ENCODE measurements around the gene FRYL.
"Not testable (repeated sequence)": the region's sequence is repeated elsewhere in the genome, so short reads cannot be mapped to it uniquely, and the experiment has no call there.

The FRYL gene

DNA sequence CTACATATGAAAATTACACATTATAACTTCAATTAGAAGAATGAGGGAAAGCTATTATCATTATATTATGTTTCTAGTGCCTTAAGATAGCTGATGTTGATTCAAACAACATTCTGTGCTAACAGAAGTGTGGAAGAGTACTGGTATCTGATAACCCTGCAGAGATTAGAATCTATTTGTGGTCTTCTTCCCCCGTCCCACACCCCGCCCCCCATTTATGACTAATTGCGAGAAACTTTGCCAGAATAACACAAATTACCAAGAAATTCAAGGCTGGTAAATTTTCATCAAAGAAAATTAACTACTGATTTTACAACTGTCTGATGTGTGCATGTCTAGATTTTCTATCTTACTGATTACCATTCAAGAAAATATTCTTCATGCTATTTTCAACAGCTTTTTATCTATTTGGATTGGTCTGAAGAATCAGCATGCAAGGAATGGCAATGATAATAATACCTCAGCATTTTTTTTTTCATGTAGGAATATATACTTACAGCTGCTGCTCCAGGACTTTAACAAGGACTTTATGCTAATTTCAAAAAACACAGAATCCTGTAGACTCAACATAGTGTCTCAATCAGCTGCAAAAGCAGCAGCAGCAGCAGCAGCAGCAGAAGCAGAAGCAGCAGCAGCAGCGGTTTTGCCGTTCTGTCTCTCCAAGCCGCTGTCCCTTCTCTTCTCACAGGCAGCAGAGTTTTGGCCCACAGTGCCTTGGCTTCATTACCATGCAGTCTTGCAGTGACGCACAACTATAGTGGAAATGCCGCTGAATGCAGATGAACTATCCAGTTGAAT is 126.7 kb downstream of the FRYL start:
- peak; percentile 56 to 72 for DNase-seq

GRCh38 chr4:48651914-48652313 is 128.2 kb downstream of the FRYL start:
- DNase-seq = no peak

GRCh38 chr4:48649505-48649904 is 130.6 kb downstream of the FRYL start:
- no peak for DNase-seq

- no peak for DNase-seq
Measured at GRCh38 chr4:48645225-48645794, 134.8 kb downstream of the FRYL start.

DNA sequence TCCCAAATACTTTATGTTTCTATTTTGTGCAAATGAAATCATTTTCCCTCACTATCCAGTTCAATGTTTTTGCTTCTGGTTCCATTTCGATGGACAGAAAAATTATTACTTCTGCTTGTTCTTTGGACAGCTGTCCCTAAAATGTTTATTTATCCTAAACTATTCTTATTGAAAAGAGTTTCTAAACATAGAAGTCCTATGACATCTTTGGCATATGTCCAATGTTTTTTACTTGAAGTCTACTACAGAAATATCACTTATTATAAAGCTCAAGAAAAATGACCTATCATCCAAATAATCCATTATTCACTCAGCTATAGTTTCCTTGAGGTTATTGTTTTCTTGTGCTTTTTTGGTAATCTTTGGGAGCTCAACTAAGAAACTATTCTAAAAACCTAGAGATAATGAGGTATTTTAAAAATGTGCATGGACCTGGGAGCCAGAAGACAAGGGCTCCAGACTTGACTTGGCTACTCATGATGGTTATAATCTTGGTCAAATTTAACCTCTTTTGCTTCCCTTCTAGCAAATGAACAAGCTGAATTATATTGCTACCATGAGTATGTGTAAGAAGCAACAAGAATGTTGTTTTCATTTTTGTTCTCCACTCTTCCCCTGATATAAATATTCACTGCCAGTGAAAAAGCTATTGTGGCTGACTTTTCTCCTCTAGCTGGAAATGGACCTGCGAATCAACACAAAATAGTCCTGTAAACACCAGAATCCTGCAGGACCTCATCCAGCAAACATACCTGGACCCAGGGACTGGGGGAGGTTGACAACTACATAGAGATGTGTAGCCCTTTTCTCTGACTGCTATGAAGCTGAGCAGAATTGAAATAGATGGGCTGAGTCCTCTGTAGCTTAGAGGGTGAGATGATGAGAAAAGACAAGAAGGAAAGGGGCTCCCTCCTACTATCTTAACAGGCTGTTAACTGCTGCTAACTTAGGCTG is 137.4 kb downstream of the FRYL start:
- DNase-seq = no peak

DNA sequence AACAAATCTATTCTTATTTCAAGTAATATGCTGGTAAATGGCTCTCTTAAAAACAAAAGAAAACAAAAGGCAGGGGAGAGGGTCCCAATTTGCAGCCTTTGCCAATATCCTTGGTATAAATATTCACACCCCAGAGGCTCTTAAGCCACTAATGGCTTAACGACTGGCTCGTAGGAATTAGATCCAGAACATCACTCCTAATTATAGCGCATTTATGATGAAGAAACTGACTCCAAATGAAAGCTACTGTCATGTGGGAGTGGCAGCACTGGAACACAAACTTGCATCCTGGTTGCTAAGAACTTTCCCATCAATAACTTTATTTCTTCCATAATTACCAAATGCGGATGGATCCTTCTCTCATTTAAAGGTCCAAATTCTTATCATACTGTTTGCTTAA is 138.7 kb downstream of the FRYL start:
- DNase-seq = no peak

DNA sequence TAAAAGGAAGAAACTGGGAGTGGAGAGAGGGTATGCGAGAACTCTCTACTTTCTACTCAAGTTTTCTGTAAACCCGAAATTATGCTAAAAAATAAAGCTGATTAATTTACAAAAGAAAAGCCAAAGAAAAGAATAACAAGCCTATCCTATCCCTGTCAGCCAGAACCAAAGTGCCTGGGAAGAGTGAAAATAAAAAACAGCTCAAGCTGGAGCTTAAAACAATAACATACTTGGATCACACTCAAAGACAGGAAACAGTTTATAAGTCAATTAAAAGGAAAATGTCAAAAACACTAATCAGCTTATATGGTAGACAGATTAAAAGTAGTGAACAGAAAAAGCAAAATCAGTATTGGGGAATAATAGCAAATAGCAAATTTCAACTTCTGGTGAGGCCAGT is 139.4 kb downstream of the FRYL start:
- no peak for DNase-seq

DNA sequence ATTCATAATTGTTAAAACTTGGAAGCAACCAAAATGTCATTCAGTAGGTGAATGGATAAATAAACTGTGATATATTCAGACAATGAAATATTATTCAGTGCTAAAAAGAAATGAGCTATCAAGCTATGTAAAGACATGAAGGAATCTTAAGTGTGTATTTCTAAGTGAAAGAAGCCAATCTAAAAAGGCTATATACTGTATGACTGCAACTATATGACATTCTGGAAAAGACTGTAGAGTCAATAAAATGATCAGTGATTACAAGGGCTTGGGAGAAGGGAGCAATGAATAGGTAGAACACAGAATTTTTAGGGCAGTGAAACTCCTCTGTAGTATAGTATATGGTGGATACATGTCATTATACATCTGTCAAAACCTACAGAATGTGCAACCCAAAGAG is 139.9 kb downstream of the FRYL start:
- DNase-seq = no peak

DNA sequence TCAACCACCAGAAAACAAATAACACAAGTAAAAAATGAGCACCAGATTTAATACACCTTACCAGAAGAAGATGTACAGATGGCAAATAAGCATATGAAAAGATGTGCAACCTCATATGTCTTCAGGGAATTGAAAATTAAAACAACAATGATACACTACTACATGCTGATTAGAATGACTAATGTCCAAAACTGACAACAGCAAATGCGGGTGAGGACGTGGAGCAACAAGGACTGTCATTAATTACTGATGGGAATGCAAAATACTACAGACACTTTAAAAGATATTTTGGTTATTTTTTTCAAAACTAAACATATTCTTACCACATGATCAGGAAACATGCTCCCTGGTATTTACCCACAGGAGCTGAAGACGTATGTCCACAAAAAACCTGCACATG is 140.3 kb downstream of the FRYL start:
- no peak for DNase-seq

DNA sequence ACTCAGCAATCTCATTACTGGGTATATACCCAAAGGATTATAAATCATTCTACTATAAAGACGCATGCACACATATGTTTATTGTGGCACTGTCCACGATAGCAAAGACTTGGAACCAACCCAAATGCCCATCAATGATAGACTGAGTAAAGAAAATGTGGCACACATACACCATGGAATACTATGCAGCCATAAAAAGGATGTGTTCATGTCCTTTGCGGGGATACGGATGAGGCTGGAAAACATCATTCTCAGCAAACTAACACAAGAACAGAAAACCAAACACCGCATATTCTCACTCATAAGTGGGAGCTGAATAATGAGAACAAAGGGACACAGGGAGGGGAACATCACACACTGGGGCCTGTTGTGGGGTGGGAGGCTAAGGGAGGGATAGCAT is 141.5 kb downstream of the FRYL start:
- DNase-seq = not testable (repeated sequence)

DNA sequence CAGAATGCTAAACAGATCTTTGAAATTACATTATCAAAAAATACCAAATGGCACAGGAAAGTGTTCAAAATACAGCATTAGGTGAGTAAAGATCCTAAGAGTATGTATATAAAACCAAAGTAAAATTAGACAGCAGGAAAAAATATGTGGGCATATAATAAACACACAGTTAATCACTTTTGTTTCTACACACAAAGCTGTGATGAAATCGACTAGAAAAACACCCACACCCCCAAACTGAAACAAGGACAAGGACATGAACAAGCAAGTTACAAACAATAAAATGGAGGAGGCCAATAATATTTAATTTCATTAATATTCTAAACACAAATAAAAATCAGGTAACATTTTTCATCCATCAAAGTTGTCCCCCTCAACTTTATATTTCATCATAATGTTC is 143.2 kb downstream of the FRYL start:
- no peak for DNase-seq

- DNase-seq = no peak
Measured at GRCh38 chr4:48635980-48636379, 144.1 kb downstream of the FRYL start.

- DNase-seq = peak; percentile 16 to 31
Measured at GRCh38 chr4:48635310-48635709, 144.8 kb downstream of the FRYL start.

GRCh38 chr4:48634688-48635308 is 145.3 kb downstream of the FRYL start:
- no peak for DNase-seq

GRCh38 chr4:48633657-48634056 is 146.4 kb downstream of the FRYL start:
- DNase-seq = no peak

DNA sequence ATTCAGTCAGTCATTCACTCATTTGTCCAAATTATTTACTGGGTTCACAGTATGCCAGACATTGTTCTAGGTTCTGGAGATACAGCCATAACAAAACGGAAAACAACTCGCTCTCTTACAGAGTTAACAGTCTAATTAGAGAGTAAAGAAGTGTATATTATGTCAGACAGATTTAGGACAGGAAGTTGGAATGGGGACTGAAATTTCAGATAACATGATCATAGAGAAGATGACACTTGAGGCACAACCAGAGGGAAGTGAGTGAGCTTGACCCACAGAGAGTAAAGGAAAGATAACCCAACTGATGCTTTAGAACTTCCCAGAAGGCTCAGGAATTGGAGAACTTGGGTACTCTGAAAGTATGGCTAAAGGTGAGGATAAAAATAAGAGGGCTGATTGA is 150.6 kb downstream of the FRYL start:
- no peak for DNase-seq

- no peak for DNase-seq
Measured at GRCh38 chr4:48623182-48623780, 156.8 kb downstream of the FRYL start.

DNA sequence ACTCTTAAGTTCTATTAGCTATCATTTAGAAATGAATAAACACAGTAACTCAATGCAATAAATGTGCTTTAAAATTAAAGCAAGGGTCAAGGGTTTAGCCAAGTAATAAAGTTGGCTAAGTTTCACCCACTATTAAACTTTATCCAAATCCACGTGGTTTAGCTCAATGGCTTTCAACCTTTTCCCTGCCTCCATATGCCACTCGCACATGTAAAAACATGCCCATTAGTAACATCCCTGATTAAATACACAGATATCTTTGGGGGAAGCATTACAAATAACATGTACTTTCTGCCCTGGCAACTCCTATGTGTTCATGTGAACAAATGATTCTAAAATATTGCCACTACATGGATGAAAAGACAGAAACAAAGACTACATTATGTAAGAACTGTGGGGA is 159.2 kb downstream of the FRYL start:
- DNase-seq = no peak

GRCh38 chr4:48620093-48620492 is 160.0 kb downstream of the FRYL start:
- DNase-seq = no peak

DNA sequence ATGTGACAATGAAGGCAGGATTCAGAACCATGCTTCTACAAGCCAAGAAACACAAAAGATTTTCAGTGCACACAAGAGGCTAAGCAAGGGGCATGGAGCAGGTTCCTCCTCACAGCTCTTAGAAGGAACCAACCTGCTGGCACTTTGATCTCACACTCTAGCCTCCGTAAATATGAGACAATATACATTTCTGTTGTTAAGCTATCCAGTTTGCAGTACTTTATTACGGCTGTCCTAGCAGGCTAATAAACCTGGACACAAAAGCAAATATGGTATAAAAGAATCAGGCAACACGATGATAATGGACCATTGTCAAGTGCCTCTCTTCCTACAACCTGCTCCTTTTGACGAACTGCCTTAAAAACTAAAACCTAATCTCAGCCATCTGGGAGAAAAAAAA is 175.6 kb downstream of the FRYL start:
- DNase-seq = no peak

DNA sequence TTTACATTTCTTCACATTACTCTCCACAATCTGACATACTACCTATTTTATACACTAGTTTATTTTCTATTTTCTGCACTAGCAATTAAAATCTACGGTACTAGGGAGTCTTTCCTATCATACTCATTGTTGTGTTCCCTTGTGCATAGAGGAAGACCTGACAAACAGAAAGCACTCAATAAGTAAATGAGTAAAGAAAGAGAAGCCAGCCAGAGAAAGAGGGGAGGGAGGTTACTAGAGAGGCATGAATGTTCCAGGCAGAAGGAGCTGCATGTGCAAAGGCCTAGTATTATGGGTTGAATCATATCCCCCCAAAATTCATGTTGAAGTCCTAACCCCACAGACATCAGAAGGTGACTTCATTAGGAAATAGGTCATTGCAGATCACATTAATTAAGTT is 176.0 kb downstream of the FRYL start:
- no peak for DNase-seq

GRCh38 chr4:48603366-48604003 is 176.6 kb downstream of the FRYL start:
- no peak for DNase-seq
